K562 (cell line): Measurements from ENCODE around the gene FDX2. TPM values are rescaled to one million over a fixed set of nuclear protein-coding genes. Genes with fewer than 3 reads are reported as not detected.

Experiments used
- CSDE1 ChIP-seq, 2 experiments: fragments of 450-650 bp; IDR thresholded peaks; 2 replicates each; pipeline ENCODE4 v1.6.1; 2016; ENCODE audit warnings: mild to moderate bottlenecking in 1 of 2
- ESRRA ChIP-seq: fragments of 450-650 bp; IDR thresholded peaks from 2 replicates; pipeline ENCODE4 v1.6.1; 2014; ENCODE audit warnings: low read depth, mild to moderate bottlenecking, moderate library complexity, borderline replicate concordance
- HINFP ChIP-seq: fragments of 450-650 bp; conservative IDR thresholded peaks from 2 replicates; pipeline ENCODE4 v1.6.1; 2016; ENCODE audit warnings: missing genetic modification characterization, low read depth, mild to moderate bottlenecking, control low read depth, missing compliant biosample characterization
- HMGN3 ChIP-seq: IDR thresholded peaks from 2 replicates; pipeline ENCODE4 v1.6.1; 2011; ENCODE audit warnings: borderline replicate concordance, low read depth, mild to moderate bottlenecking, mixed read lengths, low read length; ENCODE audit not compliant: insufficient read length; ENCODE audit errors: extremely low read depth
- JUNB ChIP-seq: fragments of 450-650 bp; formaldehyde crosslinking; conservative IDR thresholded peaks from 2 replicates; pipeline ENCODE4 v1.4.0; 2020; ENCODE audit warnings: mild to moderate bottlenecking
- MEIS2 ChIP-seq: fragments of 450-650 bp; IDR thresholded peaks from 2 replicates; pipeline ENCODE4 v1.6.1; 2014; ENCODE audit warnings: mild to moderate bottlenecking; ENCODE audit not compliant: partially characterized antibody
- POU5F1 ChIP-seq: fragments of 150-350 bp; IDR thresholded peaks from 2 replicates; pipeline ENCODE4 v1.6.1; 2014; ENCODE audit warnings: borderline replicate concordance, low read length, low read depth, mild to moderate bottlenecking; ENCODE audit not compliant: partially characterized antibody
- RBM14 ChIP-seq: fragments of 200-400 bp; formaldehyde crosslinking; IDR thresholded peaks from 2 replicates; pipeline ENCODE4 v1.6.1; 2018; ENCODE audit warnings: low read depth, mild to moderate bottlenecking, low read length, moderate library complexity, borderline replicate concordance; ENCODE audit not compliant: insufficient read depth
- ZNF24 ChIP-seq: fragments of 450-650 bp; IDR thresholded peaks from 2 replicates; pipeline ENCODE4 v1.6.1; 2016
- ZNF655 ChIP-seq: fragments of 250-450 bp; sonication (Bioruptor Pico); IDR thresholded peaks from 2 replicates; pipeline ENCODE4 v1.5.0; 2021
- ZNF75A ChIP-seq: fragments of 450-650 bp; formaldehyde crosslinking; IDR thresholded peaks from 2 replicates; pipeline ENCODE4 v1.4.0; 2020; ENCODE audit warnings: mild to moderate bottlenecking
- polyA plus RNA-seq, 8 experiments: library from polyadenylated mRNA; depleted of rRNA in 4 of 8; stranded (reverse) in 5 of 8; unstranded in 3 of 8; fragments of >200 nt; fragmentation: Nextera tagmentation in 2 of 8; fragmentation: Illumina TruSeq in 1 of 8; extraction: Ambion mirVana in 2 of 8; extraction: Trizol in 1 of 8; gene quantifications; 2 replicates each; pipeline versions ENCODE4 v1.2.1 to v1.2.3, GENCODE V29; 2011 to 2014; ENCODE audit warnings: inconsistent platforms in 1 of 8, missing spikeins in 1 of 8
- total RNA-seq, 7 experiments: library from RNA; depleted of rRNA in 6 of 7; stranded (reverse); fragments of >200 nt in 6 of 7; fragmentation: Illumina TruSeq in 2 of 7; extraction: Trizol in 2 of 7; gene quantifications; 2 replicates each; pipeline versions ENCODE4 v1.2.1 to v1.2.3, GENCODE V29; 2011 to 2021; ENCODE audit warnings: low replicate concordance in 1 of 7
- TF ChIP-seq, protein P1 (sequence below), 2 experiments: fragments of 450-650 bp; IDR thresholded peaks; 2 replicates each; pipeline ENCODE4 v1.6.1; 2016; ENCODE audit warnings: mild to moderate bottlenecking in 2 of 2, borderline replicate concordance in 1 of 2, low read depth in 1 of 2, moderate library complexity in 1 of 2
- TF ChIP-seq, protein P2 (sequence below): fragments of 450-650 bp; IDR thresholded peaks from 2 replicates; pipeline ENCODE4 v1.6.1; 2018; ENCODE audit warnings: mild to moderate bottlenecking, low read depth; ENCODE audit not compliant: partially characterized antibody

Gene FDX2
- total and polyA plus RNA-seq, 9 of the 15 experiments (the other 6 are each of a cell fraction or from before 2014, with no cell fraction given): 2.5 to 49.8 (median 29.7) TPM

- TF ChIP-seq ZNF655 (CRISPR knock-in tag): no peak
- no peak for TF ChIP-seq POU5F1
- TF ChIP-seq, protein P1, sequence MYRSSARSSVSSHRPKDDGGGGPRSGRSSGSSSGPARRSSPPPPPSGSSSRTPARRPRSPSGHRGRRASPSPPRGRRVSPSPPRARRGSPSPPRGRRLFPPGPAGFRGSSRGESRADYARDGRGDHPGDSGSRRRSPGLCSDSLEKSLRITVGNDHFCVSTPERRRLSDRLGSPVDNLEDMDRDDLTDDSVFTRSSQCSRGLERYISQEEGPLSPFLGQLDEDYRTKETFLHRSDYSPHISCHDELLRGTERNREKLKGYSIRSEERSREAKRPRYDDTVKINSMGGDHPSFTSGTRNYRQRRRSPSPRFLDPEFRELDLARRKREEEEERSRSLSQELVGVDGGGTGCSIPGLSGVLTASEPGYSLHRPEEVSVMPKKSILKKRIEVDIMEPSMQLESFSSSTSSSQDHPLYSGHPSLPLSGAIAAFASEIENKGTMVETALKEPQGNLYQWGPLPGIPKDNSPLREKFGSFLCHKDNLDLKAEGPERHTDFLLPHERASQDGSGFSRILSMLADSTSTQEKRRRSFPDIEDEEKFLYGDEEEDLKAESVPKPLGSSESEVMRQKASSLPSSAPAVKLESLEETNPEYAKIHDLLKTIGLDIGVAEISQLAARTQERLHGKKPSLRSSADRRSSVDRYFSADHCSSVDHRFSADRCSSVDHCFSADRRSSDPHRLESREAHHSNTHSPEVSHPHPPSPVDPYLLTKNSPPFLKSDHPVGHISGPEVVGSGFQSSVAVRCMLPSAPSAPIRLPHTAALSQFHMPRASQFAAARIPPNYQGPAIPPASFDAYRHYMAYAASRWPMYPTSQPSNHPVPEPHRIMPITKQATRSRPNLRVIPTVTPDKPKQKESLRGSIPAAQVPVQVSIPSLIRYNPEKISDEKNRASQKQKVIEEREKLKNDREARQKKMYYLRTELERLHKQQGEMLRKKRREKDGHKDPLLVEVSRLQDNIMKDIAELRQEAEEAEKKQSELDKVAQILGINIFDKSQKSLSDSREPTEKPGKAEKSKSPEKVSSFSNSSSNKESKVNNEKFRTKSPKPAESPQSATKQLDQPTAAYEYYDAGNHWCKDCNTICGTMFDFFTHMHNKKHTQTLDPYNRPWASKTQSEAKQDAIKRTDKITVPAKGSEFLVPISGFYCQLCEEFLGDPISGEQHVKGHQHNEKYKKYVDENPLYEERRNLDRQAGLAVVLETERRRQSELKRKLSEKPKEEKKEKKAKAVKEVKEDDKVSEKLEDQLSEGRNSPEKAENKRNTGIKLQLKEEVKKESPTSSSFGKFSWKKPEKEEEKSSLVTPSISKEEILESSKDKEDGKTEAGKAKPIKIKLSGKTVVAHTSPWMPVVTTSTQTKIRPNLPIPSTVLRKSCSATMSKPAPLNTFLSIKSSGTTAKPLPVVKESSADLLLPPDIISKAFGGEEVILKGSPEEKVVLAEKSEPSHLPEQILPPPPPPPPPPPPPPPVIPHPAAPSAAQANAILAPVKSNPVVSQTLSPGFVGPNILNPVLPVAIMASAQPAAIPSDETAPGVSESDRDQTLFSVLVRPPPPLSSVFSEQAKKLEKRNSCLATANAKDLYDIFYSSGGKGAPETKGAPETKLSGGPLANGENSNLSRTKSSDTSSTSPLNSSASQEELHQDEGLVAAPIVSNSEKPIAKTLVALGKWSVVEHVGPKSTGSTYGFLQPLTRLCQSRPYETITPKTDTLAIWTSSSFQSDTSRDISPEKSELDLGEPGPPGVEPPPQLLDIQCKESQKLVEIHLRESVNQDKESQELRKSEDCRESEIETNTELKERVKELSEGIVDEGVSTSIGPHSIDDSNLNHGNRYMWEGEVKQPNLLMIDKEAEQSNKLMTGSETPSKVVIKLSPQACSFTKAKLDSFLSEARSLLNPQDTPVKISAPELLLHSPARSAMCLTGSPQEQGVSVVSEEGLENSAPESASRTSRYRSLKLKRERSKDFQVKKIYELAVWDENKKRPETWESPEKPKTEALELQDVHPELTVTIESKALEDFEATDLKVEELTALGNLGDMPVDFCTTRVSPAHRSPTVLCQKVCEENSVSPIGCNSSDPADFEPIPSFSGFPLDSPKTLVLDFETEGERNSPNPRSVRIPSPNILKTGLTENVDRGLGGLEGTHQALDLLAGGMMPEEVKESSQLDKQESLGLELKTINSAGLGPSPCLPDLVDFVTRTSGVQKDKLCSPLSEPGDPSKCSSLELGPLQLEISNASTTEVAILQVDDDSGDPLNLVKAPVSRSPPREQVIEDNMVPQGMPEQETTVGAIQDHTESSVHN (IDR thresholded peaks at IDR 0.05; ENCODE audit: borderline replicate concordance in 1 of 2, low read depth in 1 of 2): no peak
- no peak for TF ChIP-seq HINFP (tag)
- no peak for TF ChIP-seq CSDE1 (IDR thresholded peaks at IDR 0.05)
- TF ChIP-seq MEIS2: no peak
- TF ChIP-seq RBM14: no peak
- peak; percentile 21 for TF ChIP-seq ESRRA
- TF ChIP-seq, protein P2, sequence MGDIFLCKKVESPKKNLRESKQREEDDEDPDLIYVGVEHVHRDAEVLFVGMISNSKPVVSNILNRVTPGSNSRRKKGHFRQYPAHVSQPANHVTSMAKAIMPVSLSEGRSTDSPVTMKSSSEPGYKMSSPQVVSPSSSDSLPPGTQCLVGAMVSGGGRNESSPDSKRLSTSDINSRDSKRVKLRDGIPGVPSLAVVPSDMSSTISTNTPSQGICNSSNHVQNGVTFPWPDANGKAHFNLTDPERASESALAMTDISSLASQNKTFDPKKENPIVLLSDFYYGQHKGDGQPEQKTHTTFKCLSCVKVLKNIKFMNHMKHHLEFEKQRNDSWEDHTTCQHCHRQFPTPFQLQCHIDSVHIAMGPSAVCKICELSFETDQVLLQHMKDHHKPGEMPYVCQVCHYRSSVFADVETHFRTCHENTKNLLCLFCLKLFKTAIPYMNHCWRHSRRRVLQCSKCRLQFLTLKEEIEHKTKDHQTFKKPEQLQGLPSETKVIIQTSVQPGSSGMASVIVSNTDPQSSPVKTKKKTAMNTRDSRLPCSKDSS: no peak
- no peak for TF ChIP-seq ZNF24
- TF ChIP-seq ZNF75A (CRISPR knock-in tag): 0 out of 2 replicates have a peak, but pooled peaks have one; percentile 5
- TF ChIP-seq JUNB: no peak
- peak; percentile 83 for TF ChIP-seq HMGN3
Measured at GRCh38 chr19:10286803-10287737, 28.7 kb downstream of the FDX2 start, which contains the start of gene ICAM4 (continued).
